ENCODE results near the gene MPHOSPH10.
"Not testable (repeated sequence)": the region's sequence is repeated elsewhere in the genome, so short reads cannot be mapped to it uniquely, and the experiment has no call there.

MPHOSPH10 gene

DNA sequence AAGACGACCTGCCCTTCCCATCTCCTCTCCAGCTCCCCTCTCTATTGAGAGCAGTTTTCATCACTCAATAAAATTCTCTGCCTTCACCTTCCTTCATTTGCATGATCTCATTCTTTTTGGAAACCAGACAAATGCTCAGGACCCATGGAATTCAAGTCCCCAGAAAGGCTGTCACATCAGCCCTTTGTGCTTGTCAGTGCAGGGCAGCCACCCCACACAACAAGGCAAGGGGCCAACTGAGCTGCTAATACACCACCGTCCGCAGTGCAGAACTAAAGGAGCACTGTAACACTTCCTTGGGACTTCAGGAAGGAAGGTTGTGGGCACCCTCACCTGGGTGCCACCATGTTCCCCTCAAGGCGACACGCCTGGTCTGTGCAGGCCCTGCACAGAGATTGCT lies 26.6 kb upstream of the MPHOSPH10 start:
- no peaks in the 10 kb centered on the region for H3K27me3 ChIP-seq (ENCODE audit: control insufficient read depth in 3 of 3, insufficient read depth in 3 of 3, low read depth in 1 of 3, low read length in 3 of 3)
- no peak overlapping the region for H2AK5ac ChIP-seq (ENCODE audit: low read depth, low read length)
- no peak overlapping the region for H3K4ac ChIP-seq (ENCODE audit: low read length)
- H3K14ac ChIP-seq (ENCODE audit: low read length), result peak overlapping the region; percentile 26
- no peak overlapping the region for H2BK12ac ChIP-seq (ENCODE audit: low read length)
- H2AFZ ChIP-seq (ENCODE audit: low read length), result peak overlapping the region; percentile 13
- peaks cover 0 to 7% of the 10 kb centered on the region in 2 donors for H3K36me3 ChIP-seq (replicated peaks in 1 of 2; ENCODE audit: control insufficient read depth in 2 of 2, insufficient read depth in 2 of 2, low read length in 2 of 2)
- no CpG with 5 or more reads among the region's 5 CpGs for WGBS, 2 donors (ENCODE audit: extremely low coverage in 2 of 2, insufficient read length in 2 of 2, insufficient replicate concordance in 1 of 2)
- H3K23ac ChIP-seq (ENCODE audit: low read depth, low read length, poor library complexity), result peak overlapping the region; percentile 27
- H4K91ac ChIP-seq (ENCODE audit: low read depth, low read length, poor library complexity), result no peak overlapping the region
- H3K27ac ChIP-seq (replicated peaks; ENCODE audit: low read length), result no peak overlapping the region
- H3K4me1 ChIP-seq (ENCODE audit: control insufficient read depth in 2 of 2, insufficient read depth in 1 of 2, low read depth in 1 of 2, low read length in 2 of 2), result peaks cover 0 to 2% of the 10 kb centered on the region in 2 donors
- DNase-seq (ENCODE audit: low spot score), result no peak
- peaks cover 0 to 12% of the 10 kb centered on the region in 2 donors for H3K9me3 ChIP-seq (replicated peaks in 1 of 2; ENCODE audit: control insufficient read depth in 2 of 2, insufficient read depth in 1 of 2, low read depth in 1 of 2, low read length in 2 of 2)
- no peak overlapping the region for H2BK15ac ChIP-seq (ENCODE audit: low read length)
- peak overlapping the region in 1 of 2 donors; percentile 23 for H3K4me3 ChIP-seq (ENCODE audit: low read length in 2 of 2)
- H3K18ac ChIP-seq (ENCODE audit: low read length), result no peak overlapping the region
- no peak overlapping the region for H3K4me2 ChIP-seq (ENCODE audit: insufficient read depth, low read length, poor library complexity, severe bottlenecking)
- H2BK120ac ChIP-seq (ENCODE audit: low read depth, low read length), result no peak overlapping the region
- H3K9ac ChIP-seq (ENCODE audit: low read depth, low read length, poor library complexity), result no peak overlapping the region
- H3K79me1 ChIP-seq (ENCODE audit: low read depth, low read length), result peaks cover 1% of the 10 kb centered on the region
- no peak overlapping the region for H2BK5ac ChIP-seq (ENCODE audit: low read length)
- H4K8ac ChIP-seq (ENCODE audit: low read depth, low read length), result peak overlapping the region; percentile 45

DNA sequence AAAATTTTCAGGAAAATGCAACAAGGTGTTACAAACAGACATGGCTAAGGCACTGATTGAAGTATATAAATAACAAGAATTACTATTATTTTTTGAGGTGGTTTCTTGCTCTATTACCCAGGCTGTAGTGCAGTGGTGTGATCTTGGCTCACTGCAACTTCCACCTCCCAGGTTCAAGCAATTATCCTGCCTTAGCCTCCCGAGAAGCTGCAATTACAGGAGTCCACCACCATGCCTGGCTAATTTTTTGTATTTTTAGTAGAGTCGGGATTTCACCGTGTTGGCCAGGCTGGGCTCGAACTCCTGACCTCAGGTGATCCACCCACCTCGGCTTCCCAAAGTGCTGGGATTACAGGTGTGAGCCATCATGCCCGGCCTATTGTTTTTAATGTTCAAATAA lies 24.0 kb upstream of the MPHOSPH10 start:
- WGBS, 2 donors (ENCODE audit: extremely low coverage in 2 of 2, insufficient read length in 2 of 2, insufficient replicate concordance in 1 of 2), result no CpG with 5 or more reads among the region's 6 CpGs
- not testable (repeated sequence) for H3K23ac ChIP-seq (ENCODE audit: low read depth, low read length, poor library complexity); H2AFZ ChIP-seq (ENCODE audit: low read length); H3K4me3 ChIP-seq (ENCODE audit: low read length in 2 of 2); H3K27me3 ChIP-seq (ENCODE audit: control insufficient read depth in 3 of 3, insufficient read depth in 3 of 3, low read depth in 1 of 3, low read length in 3 of 3); H2AK5ac ChIP-seq (ENCODE audit: low read depth, low read length); H2BK12ac ChIP-seq (ENCODE audit: low read length); H2BK5ac ChIP-seq (ENCODE audit: low read length); H4K91ac ChIP-seq (ENCODE audit: low read depth, low read length, poor library complexity); H3K9ac ChIP-seq (ENCODE audit: low read depth, low read length, poor library complexity); H2BK15ac ChIP-seq (ENCODE audit: low read length); H3K4me1 ChIP-seq (ENCODE audit: control insufficient read depth in 2 of 2, insufficient read depth in 1 of 2, low read depth in 1 of 2, low read length in 2 of 2); H3K27ac ChIP-seq (replicated peaks; ENCODE audit: low read length); H3K4ac ChIP-seq (ENCODE audit: low read length); DNase-seq (ENCODE audit: low spot score); H3K14ac ChIP-seq (ENCODE audit: low read length); H3K18ac ChIP-seq (ENCODE audit: low read length); H4K8ac ChIP-seq (ENCODE audit: low read depth, low read length); H3K79me1 ChIP-seq (ENCODE audit: low read depth, low read length); H2BK120ac ChIP-seq (ENCODE audit: low read depth, low read length); H3K4me2 ChIP-seq (ENCODE audit: insufficient read depth, low read length, poor library complexity, severe bottlenecking)
- H3K36me3 ChIP-seq (replicated peaks in 1 of 2; ENCODE audit: control insufficient read depth in 2 of 2, insufficient read depth in 2 of 2, low read length in 2 of 2), result peaks cover 0 to 25% of the 10 kb centered on the region in 2 donors
- peaks cover 0 to 12% of the 10 kb centered on the region in 2 donors for H3K9me3 ChIP-seq (replicated peaks in 1 of 2; ENCODE audit: control insufficient read depth in 2 of 2, insufficient read depth in 1 of 2, low read depth in 1 of 2, low read length in 2 of 2)

DNA sequence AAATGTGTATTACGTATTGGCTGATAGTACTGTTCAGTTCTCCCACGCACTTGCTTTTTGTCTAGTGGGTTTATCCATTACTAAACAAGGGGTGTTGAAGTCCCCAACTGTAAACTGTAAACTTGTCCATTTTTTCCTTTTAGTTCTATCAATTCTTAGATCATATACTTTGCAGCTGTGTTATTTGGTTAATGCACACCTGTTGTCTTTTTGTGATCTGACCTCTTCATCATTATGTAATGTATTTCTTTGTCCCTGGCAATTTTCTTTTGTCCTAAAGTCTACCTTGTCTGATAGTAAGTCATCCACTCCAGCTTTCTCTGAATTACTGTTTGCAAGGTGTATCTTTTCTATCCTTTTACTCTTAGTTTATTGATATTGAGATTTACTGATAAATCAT lies 22.3 kb upstream of the MPHOSPH10 start:
- Histone ChIP-seq H3K36me3 (replicated peaks in 1 of 2; ENCODE audit: control insufficient read depth in 2 of 2, insufficient read depth in 2 of 2, low read length in 2 of 2) (peaks cover 2 to 28% of the 10 kb centered on the region in 2 donors), H3K9me3 (replicated peaks in 1 of 2; ENCODE audit: control insufficient read depth in 2 of 2, insufficient read depth in 1 of 2, low read depth in 1 of 2, low read length in 2 of 2) (peaks cover 0 to 8% of the 10 kb centered on the region in 2 donors), H3K79me1 (ENCODE audit: low read depth, low read length) (no peaks in the 10 kb centered on the region), H3K4me3 (ENCODE audit: low read length in 2 of 2) (no peak overlapping the region), H3K4ac (ENCODE audit: low read length) (no peak overlapping the region), H2BK5ac (ENCODE audit: low read length) (no peak overlapping the region), H2AK5ac (ENCODE audit: low read depth, low read length) (no peak overlapping the region), H3K23ac (ENCODE audit: low read depth, low read length, poor library complexity) (no peak overlapping the region), H2BK120ac (ENCODE audit: low read depth, low read length) (no peak overlapping the region), H4K91ac (ENCODE audit: low read depth, low read length, poor library complexity) (no peak overlapping the region), H4K8ac (ENCODE audit: low read depth, low read length) (no peak overlapping the region), H2BK12ac (ENCODE audit: low read length) (no peak overlapping the region), H2AFZ (ENCODE audit: low read length) (no peak overlapping the region), H3K18ac (ENCODE audit: low read length) (no peak overlapping the region), H3K4me1 (ENCODE audit: control insufficient read depth in 2 of 2, insufficient read depth in 1 of 2, low read depth in 1 of 2, low read length in 2 of 2) (no peaks in the 10 kb centered on the region), H3K27ac (replicated peaks; ENCODE audit: low read length) (no peak overlapping the region), H3K4me2 (ENCODE audit: insufficient read depth, low read length, poor library complexity, severe bottlenecking) (no peak overlapping the region), H3K9ac (ENCODE audit: low read depth, low read length, poor library complexity) (no peak overlapping the region), H3K27me3 (ENCODE audit: control insufficient read depth in 3 of 3, insufficient read depth in 3 of 3, low read depth in 1 of 3, low read length in 3 of 3) (no peaks in the 10 kb centered on the region), H3K14ac (ENCODE audit: low read length) (no peak overlapping the region), H2BK15ac (ENCODE audit: low read length) (no peak overlapping the region)
- no CpG with 5 or more reads among the region's 2 CpGs for WGBS, 2 donors (ENCODE audit: extremely low coverage in 2 of 2, insufficient read length in 2 of 2, insufficient replicate concordance in 1 of 2)
- DNase-seq (ENCODE audit: low spot score), result no peak

- H3K27ac ChIP-seq (replicated peaks; ENCODE audit: low read length), result no peak overlapping the region
- no peak overlapping the region for H3K4me3 ChIP-seq (ENCODE audit: low read length in 2 of 2)
- no peak overlapping the region for H2AFZ ChIP-seq (ENCODE audit: low read length)
- peaks cover 12 to 60% of the 10 kb centered on the region in 2 donors for H3K36me3 ChIP-seq (replicated peaks in 1 of 2; ENCODE audit: control insufficient read depth in 2 of 2, insufficient read depth in 2 of 2, low read length in 2 of 2)
- no peak overlapping the region for H4K8ac ChIP-seq (ENCODE audit: low read depth, low read length)
- no peak overlapping the region for H2BK5ac ChIP-seq (ENCODE audit: low read length)
- H2AK5ac ChIP-seq (ENCODE audit: low read depth, low read length), result no peak overlapping the region
- no peak overlapping the region for H3K18ac ChIP-seq (ENCODE audit: low read length)
- H3K4me1 ChIP-seq (ENCODE audit: control insufficient read depth in 2 of 2, insufficient read depth in 1 of 2, low read depth in 1 of 2, low read length in 2 of 2), result no peaks in the 10 kb centered on the region
- no peak overlapping the region for H3K14ac ChIP-seq (ENCODE audit: low read length)
- H3K27me3 ChIP-seq (ENCODE audit: control insufficient read depth in 3 of 3, insufficient read depth in 3 of 3, low read depth in 1 of 3, low read length in 3 of 3), result no peaks in the 10 kb centered on the region
- H2BK12ac ChIP-seq (ENCODE audit: low read length), result no peak overlapping the region
- no peak overlapping the region for H2BK15ac ChIP-seq (ENCODE audit: low read length)
- WGBS, 2 donors (ENCODE audit: extremely low coverage in 2 of 2, insufficient read length in 2 of 2, insufficient replicate concordance in 1 of 2), result no CpG with 5 or more reads among the region's 1 CpG
- no peak overlapping the region for H3K9ac ChIP-seq (ENCODE audit: low read depth, low read length, poor library complexity)
- no peak overlapping the region for H3K4ac ChIP-seq (ENCODE audit: low read length)
- H4K91ac ChIP-seq (ENCODE audit: low read depth, low read length, poor library complexity), result no peak overlapping the region
- H2BK120ac ChIP-seq (ENCODE audit: low read depth, low read length), result no peak overlapping the region
- no peak overlapping the region for H3K23ac ChIP-seq (ENCODE audit: low read depth, low read length, poor library complexity)
- peaks cover 0 to 3% of the 10 kb centered on the region in 2 donors for H3K9me3 ChIP-seq (replicated peaks in 1 of 2; ENCODE audit: control insufficient read depth in 2 of 2, insufficient read depth in 1 of 2, low read depth in 1 of 2, low read length in 2 of 2)
- H3K4me2 ChIP-seq (ENCODE audit: insufficient read depth, low read length, poor library complexity, severe bottlenecking), result no peak overlapping the region
- H3K79me1 ChIP-seq (ENCODE audit: low read depth, low read length), result no peaks in the 10 kb centered on the region
- DNase-seq (ENCODE audit: low spot score), result no peak
These were observed 16.6 kb upstream of the MPHOSPH10 start for GRCh38 chr2:71113843-71114242.

Measured in neuronal stem cell (in vitro differentiated cells).